GM21723 (cell line): ENCODE measurements around the gene NPC1L1.
"Not testable (repeated sequence)": the region's sequence is repeated elsewhere in the genome, so short reads cannot be mapped to it uniquely, and the experiment has no call there.

ENCODE experiments used
- ATAC-seq: cut with Tn5 transposase; IDR thresholded peaks from one replicate; pipeline ENCODE4 v1.9.1; 2021; ENCODE audit warnings: mild to moderate bottlenecking, moderate library complexity; ENCODE audit not compliant: unreplicated experiment

The NPC1L1 gene

GRCh38 chr7:44566680-44567079 lies 25.6 kb upstream of the NPC1L1 start:
- ATAC-seq: no peak

DNA sequence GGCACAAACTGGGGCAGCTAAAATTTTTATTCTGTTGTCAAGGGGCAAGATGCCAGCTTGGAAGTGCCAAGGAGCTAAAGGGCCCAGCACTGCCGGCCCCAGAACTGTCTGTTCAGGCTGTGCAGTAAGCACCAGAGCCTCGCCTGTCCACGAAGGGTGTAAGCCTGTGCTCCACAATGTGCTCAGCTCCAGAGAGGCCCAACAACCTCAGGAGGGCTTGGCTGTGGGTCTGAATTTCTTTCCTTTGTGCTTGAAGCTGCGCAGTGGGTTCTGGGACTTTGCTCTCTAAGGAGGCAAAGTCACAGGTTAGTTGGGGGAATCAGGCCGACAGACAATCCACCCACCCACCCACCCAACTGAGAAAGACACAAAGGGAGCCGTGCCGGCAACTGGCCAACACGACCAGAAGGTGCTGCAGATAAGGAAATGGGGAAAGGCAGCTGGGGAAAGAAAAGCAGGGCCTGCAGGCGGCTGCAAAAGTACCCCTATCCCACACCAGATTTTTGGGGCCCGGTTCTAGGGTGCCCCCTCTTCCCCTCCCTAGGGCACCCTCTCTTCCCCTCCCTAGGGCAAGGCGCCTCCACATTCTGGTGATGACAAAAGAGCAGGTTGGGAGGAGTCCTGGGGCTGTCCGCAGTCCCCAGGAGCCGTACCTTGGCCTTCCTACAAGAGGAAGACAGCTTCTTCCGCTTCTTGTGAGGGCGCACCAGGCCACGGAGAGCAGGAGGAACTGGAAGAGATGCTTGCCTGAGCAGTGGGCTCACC lies 24.8 kb upstream of the NPC1L1 start:
- ATAC-seq: peak; percentile 43

GRCh38 chr7:44565097-44565794 lies 24.1 kb upstream of the NPC1L1 start:
- peak; percentile 80 for ATAC-seq

DNA sequence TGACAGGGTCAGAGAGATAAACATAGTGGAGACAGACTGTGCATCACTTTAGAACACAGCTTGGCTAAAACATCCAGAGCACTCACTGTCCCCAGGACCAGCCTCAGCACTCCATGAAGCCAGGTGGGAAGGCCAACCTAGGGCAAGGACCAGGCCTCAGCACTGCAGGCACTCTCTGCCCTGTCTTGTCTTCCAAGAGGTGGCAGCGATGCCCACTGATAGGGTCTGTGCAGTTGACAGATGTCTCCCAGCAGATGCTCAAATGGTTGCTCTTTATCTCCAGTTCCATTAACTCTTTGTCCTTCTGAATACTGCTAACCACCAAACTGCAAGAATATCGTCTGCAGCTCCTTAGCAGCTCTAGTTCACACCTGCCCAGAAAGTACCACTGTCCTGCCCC lies 23.5 kb upstream of the NPC1L1 start:
- no peak for ATAC-seq

DNA sequence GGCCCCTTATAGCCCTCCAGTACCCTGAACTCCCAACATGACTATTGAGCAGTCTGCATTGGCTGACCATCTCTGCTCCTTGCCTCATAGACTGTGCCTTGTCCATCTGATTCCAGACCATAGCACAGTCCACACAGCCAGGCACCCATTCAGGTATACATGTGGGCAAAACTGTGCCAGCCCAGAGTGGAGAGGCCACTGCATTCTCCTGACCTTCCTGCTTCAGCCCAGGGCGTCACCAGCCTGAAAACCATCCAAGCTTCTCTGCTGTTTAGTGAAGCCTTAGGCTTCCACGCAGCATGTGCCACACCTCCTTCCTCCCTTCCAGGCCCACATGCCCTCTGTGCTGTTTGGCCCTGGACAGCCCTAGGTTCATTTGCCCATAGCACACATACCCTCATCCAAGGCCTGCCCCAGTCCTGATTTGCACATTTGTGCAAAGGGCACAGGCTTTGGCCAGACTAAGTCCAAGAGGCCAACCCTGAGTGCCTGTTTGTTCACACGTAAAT lies 22.1 kb upstream of the NPC1L1 start:
- no peak for ATAC-seq

- ATAC-seq: not testable (repeated sequence)
These were observed 21.5 kb upstream of the NPC1L1 start for GRCh38 chr7:44562622-44562962.

GRCh38 chr7:44561962-44562621 lies 21.0 kb upstream of the NPC1L1 start:
- ATAC-seq: no peak

DNA sequence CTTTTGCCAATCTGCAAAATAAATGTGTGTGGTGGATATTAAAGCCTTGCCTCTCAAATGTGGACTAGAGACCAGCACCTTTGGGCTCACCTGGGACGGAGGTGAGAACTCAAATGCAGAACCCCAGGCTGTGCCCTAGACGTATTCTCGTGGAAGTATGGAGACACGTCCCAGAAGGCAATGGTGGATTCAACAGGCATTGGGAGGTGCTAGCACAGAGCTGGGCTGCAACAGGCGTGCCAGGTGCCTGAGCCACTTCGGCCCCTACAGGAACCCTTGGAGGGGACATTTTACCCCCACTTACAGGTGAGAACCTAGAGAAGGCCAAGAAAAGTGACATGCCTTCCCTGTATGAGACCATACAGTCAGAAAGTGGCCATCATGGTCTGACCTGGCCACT lies 20.4 kb upstream of the NPC1L1 start:
- no peak for ATAC-seq

DNA sequence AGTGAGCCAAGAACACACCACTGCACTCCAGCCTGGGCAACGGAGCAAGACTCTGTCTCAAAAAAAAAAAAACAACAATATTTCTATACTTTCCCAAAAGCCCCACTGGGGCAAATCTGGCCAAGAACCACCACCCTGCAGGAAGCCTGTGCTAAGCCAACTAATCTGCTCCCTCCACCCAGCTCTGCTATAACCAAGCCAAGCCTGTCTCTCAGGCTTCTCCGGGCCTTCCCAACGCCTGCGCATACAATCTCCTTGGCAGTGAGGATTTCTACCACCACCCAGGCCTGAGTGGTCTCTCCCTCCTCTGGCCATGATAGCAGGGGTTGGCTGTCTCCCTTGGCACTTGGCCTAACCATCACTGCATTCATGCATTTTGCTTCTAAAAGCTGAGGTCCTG lies 18.4 kb upstream of the NPC1L1 start:
- ATAC-seq: no peak

DNA sequence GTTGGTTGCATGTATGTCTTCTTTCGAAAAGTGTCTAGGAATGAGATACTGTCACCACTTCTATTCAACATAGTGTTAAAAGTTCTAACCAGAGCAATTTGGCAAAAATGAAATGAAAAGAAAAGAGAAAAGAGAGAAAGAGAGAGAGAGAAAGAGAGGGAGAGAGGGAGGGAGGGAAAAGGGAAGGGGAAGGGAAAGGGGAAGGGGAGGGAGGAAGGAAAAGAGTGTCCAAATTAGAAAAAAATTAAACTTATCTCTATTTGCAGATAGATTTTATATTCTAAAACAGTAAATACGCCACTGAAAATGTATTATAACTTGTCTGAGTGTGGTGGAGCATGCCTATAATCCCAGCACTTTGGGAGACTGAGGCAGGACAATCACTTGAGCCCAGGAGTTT lies 16.4 kb upstream of the NPC1L1 start:
- no peak for ATAC-seq

GRCh38 chr7:44555350-44555749 lies 14.2 kb upstream of the NPC1L1 start:
- ATAC-seq: no peak

DNA sequence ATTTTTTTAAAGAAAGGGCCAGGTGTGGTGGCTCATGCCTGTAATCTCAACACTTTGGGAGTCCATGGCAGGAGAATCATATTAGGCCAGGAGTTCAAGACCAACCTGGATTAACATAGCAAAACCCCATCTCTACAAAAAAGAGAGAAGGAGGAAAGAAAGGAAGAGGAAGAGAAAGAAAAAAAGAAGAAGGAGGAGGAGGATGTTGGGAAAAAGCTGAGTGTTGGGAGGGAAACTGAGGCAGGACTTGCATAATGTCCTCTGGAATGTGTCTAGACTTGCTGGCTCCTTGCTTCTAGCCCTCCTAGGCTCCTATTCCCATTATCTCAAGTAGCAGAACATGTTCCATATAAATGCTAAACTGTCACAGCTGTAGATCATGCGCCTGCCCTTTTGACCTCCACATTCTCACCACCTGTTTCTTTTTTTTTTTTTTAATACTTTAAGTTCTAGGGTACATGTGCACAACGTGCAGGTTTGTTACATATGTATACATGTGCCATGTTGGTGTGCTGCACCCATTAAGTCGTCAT lies 11.4 kb upstream of the NPC1L1 start:
- ATAC-seq: not testable (repeated sequence)

GRCh38 chr7:44549457-44549856 lies 8.3 kb upstream of the NPC1L1 start:
- ATAC-seq: no peak

DNA sequence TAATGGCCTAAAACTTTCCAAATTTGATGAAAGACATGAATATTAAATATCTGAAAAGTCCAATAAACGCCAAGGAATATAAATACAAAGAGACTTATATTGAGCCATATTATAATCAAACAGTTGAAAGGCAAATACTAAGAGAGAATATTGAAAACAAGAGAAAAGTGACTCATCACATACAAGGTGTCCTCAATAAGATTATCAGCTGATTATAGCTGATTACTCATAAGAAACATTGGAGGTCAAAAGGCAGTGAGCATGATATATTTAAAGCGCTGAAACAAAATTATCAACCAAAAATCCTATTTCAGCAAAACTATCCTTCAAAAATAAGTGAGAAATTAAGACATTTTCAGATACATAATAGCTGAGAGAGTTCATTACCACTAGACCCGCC lies 7.8 kb upstream of the NPC1L1 start:
- no peak for ATAC-seq

GRCh38 chr7:44547536-44548231 lies 6.6 kb upstream of the NPC1L1 start:
- no peak for ATAC-seq

GRCh38 chr7:44541876-44542610 lies 913 bp upstream of the NPC1L1 start:
- ATAC-seq: no peak

DNA sequence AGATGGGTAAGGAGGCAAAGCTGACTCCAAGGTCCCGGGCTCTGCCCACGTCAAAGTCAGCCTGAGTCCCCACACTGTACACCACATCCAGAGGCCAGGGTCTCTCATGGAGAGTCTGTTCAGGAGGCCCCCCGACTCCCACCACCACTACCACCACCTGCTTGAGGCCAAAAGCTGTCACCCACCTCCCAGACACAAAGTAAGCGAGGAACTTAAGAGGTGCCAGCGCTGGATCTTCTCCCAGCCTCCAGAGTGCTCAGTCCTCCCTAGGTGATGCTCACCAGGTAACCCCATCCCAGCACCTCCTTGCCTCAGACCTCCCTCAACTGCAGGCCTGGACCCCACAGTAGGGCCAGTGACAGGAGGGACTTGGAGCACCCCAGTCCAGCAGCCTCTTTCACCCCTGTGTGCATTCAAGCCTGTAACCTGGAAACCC lies 520 bp downstream of the NPC1L1 start:
- no peak for ATAC-seq

- no peak for ATAC-seq
These were observed 1.2 kb downstream of the NPC1L1 start for GRCh38 chr7:44539669-44540506.
